ENCODE data around the gene KARS1.

Gene KARS1

GRCh38 chr16:75628351-75628750, 19.1 kb downstream of the KARS1 start:
- no peak for DNase-seq (ENCODE audit: low read depth)
- H3K4me3 ChIP-seq (ENCODE audit: low read length), result no peak overlapping the region
- TF ChIP-seq CTCF (IDR thresholded peaks at IDR 0.05; ENCODE audit: insufficient read depth, low read depth, low read length, missing control alignments), result no peak

DNA sequence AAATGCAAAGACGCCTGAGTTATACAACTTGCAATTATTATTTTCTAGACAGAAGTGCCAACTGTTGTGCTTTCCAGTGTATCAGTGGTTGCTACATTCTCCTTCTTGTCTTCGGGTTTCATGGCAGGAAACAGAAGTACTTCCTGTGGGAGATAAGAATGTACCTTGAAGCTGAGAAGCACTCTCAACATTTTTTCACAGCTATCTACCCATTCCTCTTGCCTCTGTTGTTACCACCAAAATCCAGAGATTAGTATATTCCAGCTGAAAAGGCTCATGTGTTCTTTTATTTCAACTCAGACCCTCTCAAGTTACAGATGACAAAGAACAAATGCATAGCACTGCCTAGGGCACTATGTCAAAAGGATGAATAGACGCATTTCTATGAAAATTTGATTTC, 19.6 kb downstream of the KARS1 start:
- no peak overlapping the region for H3K4me3 ChIP-seq (ENCODE audit: low read length)
- TF ChIP-seq CTCF (IDR thresholded peaks at IDR 0.05; ENCODE audit: insufficient read depth, low read depth, low read length, missing control alignments), result no peak
- no peak for DNase-seq (ENCODE audit: low read depth)

GRCh38 chr16:75626806-75627205, 20.7 kb downstream of the KARS1 start:
- no peak overlapping the region for H3K4me3 ChIP-seq (ENCODE audit: low read length)
- no peak for DNase-seq (ENCODE audit: low read depth)
- no peak for TF ChIP-seq CTCF (IDR thresholded peaks at IDR 0.05; ENCODE audit: insufficient read depth, low read depth, low read length, missing control alignments)

DNA sequence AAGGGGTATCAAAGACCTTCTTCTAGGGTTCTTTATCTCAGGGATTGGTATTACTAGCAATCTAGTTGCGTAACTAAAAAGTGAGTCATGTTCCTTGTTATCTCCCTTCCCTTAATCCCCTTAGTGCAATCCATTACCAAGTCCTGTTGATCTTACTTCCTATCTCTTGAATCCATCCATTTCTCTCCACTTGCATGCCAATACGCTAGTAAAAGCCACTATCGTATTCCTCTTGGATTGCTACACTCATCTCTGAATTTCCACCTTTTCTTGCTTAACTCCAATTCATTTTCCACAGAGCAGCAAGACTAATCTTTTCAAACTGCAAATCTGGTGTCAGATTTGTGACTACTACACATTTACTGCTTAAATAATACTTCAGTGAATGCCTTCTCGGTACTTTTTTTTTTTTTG, 22.5 kb downstream of the KARS1 start:
- H3K4me3 ChIP-seq (ENCODE audit: low read length), result no peak overlapping the region
- DNase-seq (ENCODE audit: low read depth), result peak; percentile 59
- TF ChIP-seq CTCF (IDR thresholded peaks at IDR 0.05; ENCODE audit: insufficient read depth, low read depth, low read length, missing control alignments), result no peak

GRCh38 chr16:75622761-75623605, 24.5 kb downstream of the KARS1 start, which contains the start of gene ADAT1:
ADAT1 (minus strand) TSS chr16:75623281; CDS start chr16:75620799, 2,482 bp downstream.
- DNase-seq (ENCODE audit: low read depth), result peak; percentile 99
- no peak for TF ChIP-seq CTCF (IDR thresholded peaks at IDR 0.05; ENCODE audit: insufficient read depth, low read depth, low read length, missing control alignments)
- H3K4me3 ChIP-seq (ENCODE audit: low read length), result peak within 1 kb of the TSS; percentile 90

- TF ChIP-seq CTCF (IDR thresholded peaks at IDR 0.05; ENCODE audit: insufficient read depth, low read depth, low read length, missing control alignments), result peak; percentile 59
- H3K4me3 ChIP-seq (ENCODE audit: low read length), result no peak overlapping the region
- DNase-seq (ENCODE audit: low read depth), result peak; percentile 48
Measured at GRCh38 chr16:75621170-75621477, 26.3 kb downstream of the KARS1 start.
